Upper lobe of right lung (tissue), 1 donor: Measurements from ENCODE around the gene ANO3. TPM values are rescaled to one million over a fixed set of nuclear protein-coding genes. Genes with fewer than 3 reads are reported as not detected.

Source experiments
- ATAC-seq: fragments of 200-7000 bp; cut with Tn5 transposase; one replicate; pipeline ENCODE4 v1.9.1; 2020; ENCODE audit warnings: mild to moderate bottlenecking, moderate library complexity
- DNase-seq: peaks from one replicate; pipeline ENCODE4 v3.0.0-alpha.2; 2020
- H3K27ac ChIP-seq: fragments of 200-600 bp; one replicate; pipeline ENCODE4 v1.8.0; 2022
- H3K27me3 ChIP-seq: fragments of 200-600 bp; one replicate; pipeline ENCODE4 v1.8.0; 2022; ENCODE audit warnings: mild to moderate bottlenecking
- H3K36me3 ChIP-seq: fragments of 200-600 bp; one replicate; pipeline ENCODE4 v1.8.0; 2022
- H3K4me1 ChIP-seq: fragments of 200-600 bp; one replicate; pipeline ENCODE4 v1.8.0; 2022
- H3K4me3 ChIP-seq: fragments of 200-600 bp; one replicate; pipeline ENCODE4 v1.8.0; 2022; ENCODE audit warnings: mild to moderate bottlenecking
- H3K9me3 ChIP-seq: fragments of 200-600 bp; one replicate; pipeline ENCODE4 v1.8.0; 2022
- CTCF ChIP-seq: fragments of 200-600 bp; IDR thresholded peaks from one replicate; pipeline ENCODE4 v1.8.0; 2022; ENCODE audit warnings: antibody characterized with exemption
- intact Hi-C: fragments of 100-400 bp; cut with DNase I; formaldehyde crosslinking; loops from one replicate; pipeline ENCODE4 v1.11.0; 2022
- total RNA-seq: library from RNA; stranded (reverse); fragmentation: NEBNext Ultra II Directional; extraction: Animal tissue kit (Norgen Biotek cat#: 25700); gene quantifications from one replicate; pipeline ENCODE4 v1.2.1, GENCODE V29; 2021
- donor health status: DM: no; HTN: yes; CAD: no; lungs with severe emphysema.

Gene ANO3
- total RNA-seq, 1 donor from 2014 or later: 1.2 TPM

- H3K36me3 ChIP-seq: no peaks in the 10 kb centered on the region
- ATAC-seq (no peak), DNase-seq (no peak)
- no peak overlapping the region for H3K27ac ChIP-seq
- H3K9me3 ChIP-seq: no peaks in the 10 kb centered on the region
- no peak for TF ChIP-seq CTCF
- H3K4me1 ChIP-seq: no peaks in the 10 kb centered on the region
- no peaks in the 10 kb centered on the region for H3K27me3 ChIP-seq
- intact Hi-C loops: no loop called here
- no peak overlapping the region for H3K4me3 ChIP-seq
Measured at GRCh38 chr11:26507229-26507628, 175.3 kb downstream of the ANO3 start.

DNA sequence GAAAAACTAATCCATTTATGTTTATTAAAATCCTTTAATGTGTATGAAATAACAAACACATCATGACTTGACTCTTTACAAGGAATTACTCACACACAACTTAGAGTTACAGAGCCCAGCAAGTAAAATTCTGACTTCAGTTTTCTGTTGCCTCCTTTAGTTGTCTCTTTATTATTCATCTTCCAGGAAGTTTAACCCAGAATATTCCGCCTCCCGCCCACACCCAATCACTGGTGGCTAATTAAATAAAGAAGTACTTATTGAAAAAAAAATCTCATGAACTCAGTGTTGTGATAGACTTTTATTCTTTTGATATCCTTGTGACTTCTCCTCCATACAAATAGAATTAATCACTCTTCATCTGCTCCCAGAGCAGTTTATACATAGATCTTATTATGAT is 178.2 kb downstream of the ANO3 start:
- DNase-seq (no peak), ATAC-seq (no peak)
- Histone ChIP-seq H3K4me3 (no peak overlapping the region), H3K27me3 (no peaks in the 10 kb centered on the region), H3K36me3 (no peaks in the 10 kb centered on the region), H3K27ac (no peak overlapping the region), H3K9me3 (no peaks in the 10 kb centered on the region), H3K4me1 (no peaks in the 10 kb centered on the region)
- TF ChIP-seq CTCF: no peak
- intact Hi-C loops: no loop called here

DNA sequence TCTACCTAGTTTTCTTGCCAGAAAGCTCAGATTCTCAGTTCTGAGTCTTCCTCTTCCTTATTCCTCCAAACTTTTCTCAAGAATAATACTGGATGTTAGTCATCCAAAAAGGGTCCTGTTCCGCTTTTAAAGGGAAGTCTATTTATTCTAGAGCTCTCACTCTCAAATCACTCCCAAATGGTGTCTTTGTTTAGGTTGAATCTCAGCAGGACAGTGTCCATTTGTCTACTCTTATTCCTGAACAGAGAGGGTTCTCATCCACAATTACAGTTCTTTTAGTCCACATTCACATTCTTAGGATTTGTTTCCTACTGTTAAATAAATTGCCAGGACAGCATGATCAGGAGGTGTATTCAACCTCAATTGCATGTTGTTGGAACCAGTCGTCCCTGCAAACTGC is 178.8 kb downstream of the ANO3 start:
- TF ChIP-seq CTCF: no peak
- ATAC-seq (no peak), DNase-seq (no peak)
- Histone ChIP-seq H3K27ac (no peak overlapping the region), H3K36me3 (no peaks in the 10 kb centered on the region), H3K4me1 (no peaks in the 10 kb centered on the region), H3K27me3 (no peaks in the 10 kb centered on the region), H3K9me3 (no peaks in the 10 kb centered on the region), H3K4me3 (no peak overlapping the region)
- intact Hi-C loops: no loop called here

- DNase-seq: no peak
- intact Hi-C loops: no loop called here
Measured at GRCh38 chr11:26512196-26512595, 180.3 kb downstream of the ANO3 start.

GRCh38 chr11:26519469-26519868 is 187.5 kb downstream of the ANO3 start:
- DNase-seq (no peak), ATAC-seq (no peak)
- Histone ChIP-seq H3K4me3 (no peak overlapping the region), H3K36me3 (no peaks in the 10 kb centered on the region), H3K9me3 (no peaks in the 10 kb centered on the region), H3K27me3 (no peaks in the 10 kb centered on the region), H3K27ac (no peak overlapping the region), H3K4me1 (no peaks in the 10 kb centered on the region)
- TF ChIP-seq CTCF: no peak
- intact Hi-C loops: no loop called here

More at GRCh38 chr11:26512196-26512595, 180.3 kb downstream of the ANO3 start:
- Histone ChIP-seq H3K4me3 (no peak overlapping the region), H3K36me3 (no peaks in the 10 kb centered on the region), H3K27me3 (no peaks in the 10 kb centered on the region), H3K9me3 (no peaks in the 10 kb centered on the region), H3K4me1 (no peaks in the 10 kb centered on the region), H3K27ac (no peak overlapping the region)
- no peak for ATAC-seq
- no peak for TF ChIP-seq CTCF

DNA sequence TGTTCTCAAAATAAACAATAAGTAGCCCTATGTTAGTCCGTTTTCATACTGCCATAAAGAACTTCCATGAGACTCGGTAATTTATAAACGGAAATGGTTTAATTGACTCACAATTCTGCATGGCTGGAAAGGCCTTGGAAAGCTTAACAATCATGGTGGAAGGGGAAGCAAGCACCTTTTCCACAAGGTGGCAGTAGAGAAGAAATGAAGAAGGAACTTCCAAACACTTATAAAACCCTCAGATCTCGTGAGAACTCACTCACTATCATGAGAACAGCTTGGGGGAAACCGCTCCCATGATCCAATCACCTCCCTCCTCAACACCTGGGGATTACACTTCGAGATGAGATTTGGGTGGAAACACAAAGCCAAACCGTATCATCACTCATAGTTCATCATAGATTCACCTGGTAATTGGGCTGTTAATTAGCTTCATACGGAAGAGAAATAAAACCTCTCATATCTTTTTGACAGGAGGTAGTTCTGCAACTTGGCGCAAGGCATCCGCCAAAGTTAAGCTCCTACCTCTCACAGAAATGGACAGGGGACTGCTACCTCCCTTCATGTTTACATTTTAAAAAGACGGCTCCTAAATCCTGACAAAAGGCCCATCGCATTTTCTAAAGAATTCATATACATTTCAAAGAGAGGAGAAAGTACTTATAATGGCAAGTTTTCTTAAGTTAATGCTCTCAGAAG is 191.1 kb downstream of the ANO3 start:
- Histone ChIP-seq H3K9me3 (no peaks in the 10 kb centered on the region), H3K4me3 (no peak overlapping the region), H3K4me1 (no peaks in the 10 kb centered on the region), H3K36me3 (no peaks in the 10 kb centered on the region), H3K27me3 (no peaks in the 10 kb centered on the region), H3K27ac (no peak overlapping the region)
- peak; percentile 36 for TF ChIP-seq CTCF
- DNase-seq (no peak), ATAC-seq (peak; percentile 36)
- intact Hi-C loops: no loop called here
